CD4-positive, alpha-beta T cell treated with Interferon gamma for 1 hour (primary cell): ENCODE data around the gene PRSS3.
"Not testable (repeated sequence)": the region's sequence is repeated elsewhere in the genome, so short reads cannot be mapped to it uniquely, and the experiment has no call there.

Source experiments
- DNase-seq: peaks from one replicate; pipeline ENCODE4 v3.0.0-alpha.2; 2020

The PRSS3 gene

GRCh38 chr9:33795281-33795680 is at the start of gene PRSS3:
PRSS3 (plus strand) TSS chr9:33795561; CDS start chr9:33795574, 13 bp downstream.
- DNase-seq = no peak

- peak; percentile 41 for DNase-seq
These were observed 46.6 kb upstream of the PRSS3 start for GRCh38 chr9:33748633-33749304.

- DNase-seq = peak; percentile 34
These were observed 46.1 kb upstream of the PRSS3 start for GRCh38 chr9:33749305-33749654.

GRCh38 chr9:33750307-33750838 is 45.0 kb upstream of the PRSS3 start:
- DNase-seq = no peak

GRCh38 chr9:33750839-33751339 is 44.5 kb upstream of the PRSS3 start:
- no peak for DNase-seq

- no peak for DNase-seq
These were observed 43.7 kb upstream of the PRSS3 start for GRCh38 chr9:33751536-33752129.

- no peak for DNase-seq
These were observed 43.2 kb upstream of the PRSS3 start for GRCh38 chr9:33752130-33752637.

- DNase-seq = not testable (repeated sequence)
These were observed 42.6 kb upstream of the PRSS3 start for GRCh38 chr9:33752789-33753188.

GRCh38 chr9:33759648-33760047 is 35.7 kb upstream of the PRSS3 start:
- DNase-seq = peak; percentile 57

GRCh38 chr9:33762343-33762742 is 33.0 kb upstream of the PRSS3 start:
- no peak for DNase-seq

GRCh38 chr9:33763709-33764108 is 31.7 kb upstream of the PRSS3 start:
- DNase-seq = not testable (repeated sequence)

- DNase-seq = no peak
These were observed 29.9 kb upstream of the PRSS3 start for GRCh38 chr9:33765411-33765810.

GRCh38 chr9:33770156-33770880 is 25.0 kb upstream of the PRSS3 start:
- not testable (repeated sequence) for DNase-seq

GRCh38 chr9:33773135-33773534 is 22.2 kb upstream of the PRSS3 start:
- DNase-seq = not testable (repeated sequence)

GRCh38 chr9:33774074-33774659 is 21.2 kb upstream of the PRSS3 start:
- not testable (repeated sequence) for DNase-seq

GRCh38 chr9:33776578-33776977 is 18.8 kb upstream of the PRSS3 start:
- no peak for DNase-seq

GRCh38 chr9:33778700-33779351 is 16.5 kb upstream of the PRSS3 start:
- peak; percentile 16 for DNase-seq

- no peak for DNase-seq
These were observed 15.1 kb upstream of the PRSS3 start for GRCh38 chr9:33780276-33780675.

GRCh38 chr9:33781736-33782135 is 13.6 kb upstream of the PRSS3 start:
- no peak for DNase-seq

GRCh38 chr9:33782395-33783152 is 12.8 kb upstream of the PRSS3 start:
- DNase-seq = no peak

- DNase-seq = no peak
These were observed 9.4 kb upstream of the PRSS3 start for GRCh38 chr9:33785914-33786313.

- no peak for DNase-seq
These were observed 8.7 kb upstream of the PRSS3 start for GRCh38 chr9:33786681-33787080.
